SK-N-SH (cell line): ENCODE results near the gene TNFSF13. TPM values are rescaled to one million over a fixed set of nuclear protein-coding genes. Genes with fewer than 3 reads are reported as not detected.

Experiments used
- CTCF ChIA-PET: fragments of 300-600, 350-600 bp; formaldehyde crosslinking; extraction: SDS; loops from one replicate; lab custom pipeline; 2021; lab: Yijun Ruan, JAX
- POLR2A ChIA-PET: fragments of 350-600 bp; sonication (Branson Sonifier 250); formaldehyde crosslinking; extraction: SDS; loops from one replicate; lab custom pipeline; 2020; ENCODE audit warnings: antibody characterized with exemption, inconsistent platforms; lab: Yijun Ruan, JAX
- DNase-seq: peaks from one replicate; pipeline ENCODE4 v3.0.0; 2012
- H2AFZ ChIP-seq: fragments of 200-600 bp; sonication (generic); 2 replicates; pipeline ENCODE4 v1.8.1; 2016; ENCODE audit warnings: antibody characterized with exemption, mild to moderate bottlenecking, low read depth
- H3F3A ChIP-seq: fragments of 200-600 bp; sonication (generic); replicated peaks from 2 replicates; pipeline ENCODE3; 2016; ENCODE audit warnings: antibody characterized with exemption, mild to moderate bottlenecking; ENCODE audit not compliant: insufficient read depth
- H3K27ac ChIP-seq, 2 experiments: fragments of 200-500 bp in 1 of 2; fragments of 200-600 bp in 1 of 2; sonication (Bioruptor generic) in 1 of 2; sonication (generic), shearing (Covaris generic) in 1 of 2; 2 replicates each; pipeline versions ENCODE4 v1.5.1 to v1.6.1; 2014 to 2016; ENCODE audit warnings: low read depth in 2 of 2, inconsistent platforms in 1 of 2, low read length in 1 of 2, mild to moderate bottlenecking in 1 of 2, mixed read lengths in 1 of 2
- H3K27me3 ChIP-seq: fragments of 200-600 bp; sonication (generic), shearing (Covaris generic); 2 replicates; pipeline ENCODE4 v1.6.1; 2016; ENCODE audit warnings: mixed run types; ENCODE audit not compliant: insufficient read depth
- H3K36me3 ChIP-seq, 2 experiments: fragments of 200-500 bp in 1 of 2; fragments of 200-600 bp in 1 of 2; sonication (Bioruptor generic) in 1 of 2; sonication (generic) in 1 of 2; replicated peaks in 1 of 2; 2 replicates each; pipeline versions ENCODE3 to v1.5.1; 2014 to 2016; ENCODE audit warnings: low read length in 1 of 2, mild to moderate bottlenecking in 1 of 2; ENCODE audit not compliant: insufficient read depth in 2 of 2, control insufficient read depth in 1 of 2
- H3K4me1 ChIP-seq, 2 experiments: fragments of 200-500 bp in 1 of 2; fragments of 200-600 bp in 1 of 2; sonication (Bioruptor generic) in 1 of 2; sonication (generic), shearing (Covaris generic) in 1 of 2; 2 replicates each; pipeline versions ENCODE4 v1.5.1 to v1.6.1; 2014 to 2016; ENCODE audit warnings: low read depth in 1 of 2, low read length in 1 of 2, mixed run types in 1 of 2; ENCODE audit not compliant: insufficient read depth in 2 of 2, control insufficient read depth in 1 of 2
- H3K4me2 ChIP-seq: fragments of 200-600 bp; sonication (generic), shearing (Covaris generic); 2 replicates; pipeline ENCODE4 v1.6.1; 2017; ENCODE audit warnings: mixed run types
- H3K4me3 ChIP-seq, 2 experiments: fragments of 200-500 bp in 1 of 2; fragments of 200-600 bp in 1 of 2; sonication (Bioruptor generic) in 1 of 2; sonication (generic), shearing (Covaris generic) in 1 of 2; 2 replicates each; pipeline versions ENCODE4 v1.5.1 to v1.8.1; 2014 to 2016; ENCODE audit warnings: low read depth in 2 of 2, inconsistent platforms in 1 of 2, low read length in 1 of 2, mild to moderate bottlenecking in 1 of 2, mixed read lengths in 1 of 2, moderate library complexity in 1 of 2
- H3K79me2 ChIP-seq: fragments of 200-600 bp; sonication (generic); 2 replicates; pipeline ENCODE4 v1.8.1; 2017; ENCODE audit warnings: mild to moderate bottlenecking; ENCODE audit not compliant: insufficient read depth
- H3K9ac ChIP-seq: fragments of 200-600 bp; sonication (generic); 2 replicates; pipeline ENCODE4 v1.6.1; 2017; ENCODE audit warnings: mixed run types
- H3K9me2 ChIP-seq: fragments of 200-600 bp; sonication (generic); 2 replicates; pipeline ENCODE4 v1.6.1; 2017; ENCODE audit warnings: mixed run types
- H3K9me3 ChIP-seq: fragments of 200-600 bp; sonication (generic); 2 replicates; pipeline ENCODE4 v1.6.1; 2017; ENCODE audit warnings: mixed run types, mild to moderate bottlenecking, moderate library complexity
- H4K20me1 ChIP-seq: fragments of 200-600 bp; sonication (generic); 2 replicates; pipeline ENCODE4 v1.6.1; 2017; ENCODE audit warnings: mild to moderate bottlenecking, mixed run types; ENCODE audit not compliant: insufficient read depth
- CHD2 ChIP-seq: fragments of 150-350 bp; IDR thresholded peaks from 2 replicates; pipeline ENCODE4 v1.6.1; 2018; ENCODE audit warnings: low read length; ENCODE audit not compliant: partially characterized antibody
- ELF1 ChIP-seq: IDR thresholded peaks from 2 replicates; pipeline ENCODE4 v1.4.0; 2012
- EP300 ChIP-seq, 2 experiments: IDR thresholded peaks; 2 replicates each; pipeline versions ENCODE4 v1.4.0 to v1.6.1; 2012; ENCODE audit warnings: borderline replicate concordance in 1 of 2, low read depth in 1 of 2, low read length in 1 of 2
- EZH2phosphoT487 ChIP-seq: fragments of 200-600 bp; sonication (generic); IDR thresholded peaks from 2 replicates; pipeline ENCODE4 v1.6.1; 2017; ENCODE audit warnings: low read depth, mixed run types, mild to moderate bottlenecking, antibody characterized with exemption, moderate library complexity, borderline replicate concordance
- FOXJ3 ChIP-seq: sonication (generic); formaldehyde crosslinking; IDR thresholded peaks from 2 replicates; pipeline ENCODE4 v1.5.1; 2020; ENCODE audit warnings: mild to moderate bottlenecking, missing genetic modification reagents
- JUND ChIP-seq: IDR thresholded peaks from 2 replicates; pipeline ENCODE4 v1.4.0; 2012
- PBX3 ChIP-seq: IDR thresholded peaks from 2 replicates; pipeline ENCODE4; 2012
- POLR2AphosphoS5 ChIP-seq: IDR thresholded peaks from 2 replicates; pipeline ENCODE4 v1.6.1; 2012; ENCODE audit warnings: low read depth, low read length
- RAD21 ChIP-seq: IDR thresholded peaks from 2 replicates; pipeline ENCODE4 v1.6.1; 2012; ENCODE audit warnings: mild to moderate bottlenecking, low read length
- RCOR1 ChIP-seq: fragments of 150-350 bp; IDR thresholded peaks from 2 replicates; pipeline ENCODE4 v1.6.1; 2017; ENCODE audit warnings: antibody characterized with exemption, low read length
- REST ChIP-seq: IDR thresholded peaks from 2 replicates; pipeline ENCODE4 v1.6.1; 2012; ENCODE audit warnings: mild to moderate bottlenecking, low read depth, low read length, moderate library complexity
- SIN3A ChIP-seq: IDR thresholded peaks from 2 replicates; pipeline ENCODE4 v1.6.1; 2012; ENCODE audit warnings: low read depth, mild to moderate bottlenecking, low read length, moderate library complexity, borderline replicate concordance
- TAF1 ChIP-seq: IDR thresholded peaks from 2 replicates; pipeline ENCODE4 v1.6.1; 2012; ENCODE audit warnings: low read depth, mild to moderate bottlenecking, low read length, moderate library complexity, borderline replicate concordance
- TEAD4 ChIP-seq: IDR thresholded peaks from 2 replicates; pipeline ENCODE4 v1.4.0; 2012; ENCODE audit warnings: mild to moderate bottlenecking, borderline replicate concordance; ENCODE audit not compliant: insufficient read depth
- USF1 ChIP-seq: IDR thresholded peaks from 2 replicates; pipeline ENCODE4 v1.4.0; 2012; ENCODE audit warnings: low read depth, borderline replicate concordance
- YY1 ChIP-seq: IDR thresholded peaks from 2 replicates; pipeline ENCODE4 v1.4.0; 2012; ENCODE audit warnings: low read depth, mild to moderate bottlenecking
- WGBS: methylation state at CpG from one replicate; pipeline ENCODE4 v1.1.6; 2017; ENCODE audit warnings: low lambda C conversion rate; 5-methylcytosine and 5-hydroxymethylcytosine counted together
- polyA plus RNA-seq, 3 experiments: library from polyadenylated mRNA; depleted of rRNA; stranded (reverse); fragments of >200 nt; gene quantifications; 2 replicates each; pipeline ENCODE4 v1.2.3, GENCODE V29; 2012

TNFSF13 gene
- polyA plus RNA-seq, 1 of the 3 experiments (the other 2 are of a cell fraction): 2.1 TPM

GRCh38 chr17:7557775-7558543 is 591 bp upstream of the TNFSF13 start:
- H3K27ac ChIP-seq: peak overlapping the region; percentile 36 to 68; a peak in 3 of 4 replicates
- peaks cover 0 to 4% of the 10 kb centered on the region in 2 experiments for H3K36me3 ChIP-seq
- H3K9ac ChIP-seq: peak overlapping the region; percentile 49; the same call in 1 of the 2 replicates
- H4K20me1 ChIP-seq: no peaks in the 10 kb centered on the region
- H3K4me2 ChIP-seq: peak overlapping the region; percentile 58
- H3K9me3 ChIP-seq: no peaks in the 10 kb centered on the region
- H2AFZ ChIP-seq: peak overlapping the region; percentile 56; the same call in 1 of the 2 replicates
- peaks cover 12% of the 10 kb centered on the region for H3K79me2 ChIP-seq
- 65% methylated on average over 16 of the region's 21 CpGs for WGBS
- TF ChIP-seq CHD2 (peak; percentile 7), RCOR1 (no peak)
- peaks cover 8% of the 10 kb centered on the region for H3F3A ChIP-seq
- no peaks in the 10 kb centered on the region for H3K9me2 ChIP-seq
- H3K27me3 ChIP-seq: no peaks in the 10 kb centered on the region
- DNase-seq: peak; percentile 82
- POLR2A ChIA-PET: interaction anchor here (1.0 to 1.2 kb wide), 4 partner anchors 16 to 299 kb away, joined by 3 read pairs; partner anchors contain the start of gene NAA38
- no peak overlapping the region for H3K4me3 ChIP-seq
- CTCF ChIA-PET: interaction anchor here (0.8 to 10.7 kb wide), 7 partner anchors 9 to 202 kb away, joined by 3 to 236 read pairs (median 4); partner anchors contain the start of gene TNFSF12
- H3K4me1 ChIP-seq: peaks cover 15 to 43% of the 10 kb centered on the region in 2 experiments

- Histone ChIP-seq H4K20me1 (no peaks in the 10 kb centered on the region), H3K4me1 (peaks cover 17 to 54% of the 10 kb centered on the region in 2 experiments), H2AFZ (no peak overlapping the region), H3K27ac (no peak overlapping the region; a peak in 1 of 4 replicates), H3K9me2 (no peaks in the 10 kb centered on the region), H3F3A (peaks cover 8% of the 10 kb centered on the region), H3K79me2 (peaks cover 28% of the 10 kb centered on the region), H3K4me2 (no peak overlapping the region), H3K9ac (no peak overlapping the region), H3K36me3 (peaks cover 7 to 11% of the 10 kb centered on the region in 2 experiments), H3K27me3 (no peaks in the 10 kb centered on the region), H3K9me3 (no peaks in the 10 kb centered on the region), H3K4me3 (no peak overlapping the region)
- POLR2A ChIA-PET: interaction anchor here (1.1 to 2.7 kb wide), 4 partner anchors 10 to 120 kb away, joined by 3 to 7 read pairs (median 6); partner anchors contain the start of genes FGF11, MPDU1 and TNFSF12
- no peak for DNase-seq
- TF ChIP-seq POLR2AphosphoS5 (no peak), SIN3A (no peak), PBX3 (no peak), TAF1 (no peak), RAD21 (no peak), EP300 (IDR thresholded peaks at IDR 0.05; ENCODE audit: borderline replicate concordance in 1 of 2, low read depth in 1 of 2, low read length in 1 of 2) (no peak), ELF1 (no peak), JUND (no peak), RCOR1 (no peak), TEAD4 (no peak), FOXJ3 (CRISPR knock-in tag) (no peak), EZH2phosphoT487 (no peak), USF1 (no peak), REST (no peak), YY1 (no peak)
- 88% methylated on average over 17 of the region's 18 CpGs for WGBS
- CTCF ChIA-PET: interaction anchor here (1.0 to 10.7 kb wide), 37 partner anchors 10 to 514 kb away, joined by 3 to 236 read pairs (median 7); partner anchors contain the start of genes GABARAP, KCTD11, MPDU1 and POLR2A
Measured at GRCh38 chr17:7559320-7560171, 996 bp downstream of the TNFSF13 start.
